ENCODE results near the gene DNTT.

The DNTT gene

DNA sequence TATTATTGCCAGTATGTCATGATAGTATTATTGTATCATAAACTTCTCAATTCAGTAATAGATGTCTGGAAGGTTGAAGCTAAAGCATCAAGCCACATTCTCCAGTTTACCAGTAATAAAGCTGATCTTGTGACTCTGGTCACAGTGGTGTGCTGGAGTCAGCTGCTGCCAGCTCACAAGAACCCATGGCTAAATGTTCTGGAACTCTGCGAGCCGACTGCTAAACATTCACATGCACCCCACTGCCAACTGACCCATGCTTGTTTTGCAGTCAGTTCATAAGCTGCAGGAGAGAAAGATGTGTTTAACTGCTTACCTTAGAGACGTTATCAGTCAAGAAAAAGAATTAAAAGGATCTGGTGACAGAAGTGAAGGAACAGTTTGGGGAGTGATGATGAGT, 5.9 kb upstream of the DNTT start:
- no peaks in the 10 kb centered on the region for H3K36me3 ChIP-seq (ENCODE audit: insufficient read depth, low read length)
- H2AFZ ChIP-seq (ENCODE audit: low read length): no peak overlapping the region
- no peaks in the 10 kb centered on the region for H3K79me2 ChIP-seq (ENCODE audit: insufficient read depth, low read length)
- no peaks in the 10 kb centered on the region for H3K9me3 ChIP-seq (ENCODE audit: insufficient read depth, low read depth, low read length)
- no peak overlapping the region for H3K4me3 ChIP-seq (ENCODE audit: low read length, poor library complexity, severe bottlenecking)
- no peaks in the 10 kb centered on the region for H4K20me1 ChIP-seq (ENCODE audit: insufficient read depth, low read length, poor library complexity, severe bottlenecking)
- H3K9ac ChIP-seq (ENCODE audit: low read depth, low read length, poor library complexity, severe bottlenecking): no peak overlapping the region
- no peaks in the 10 kb centered on the region for H3F3A ChIP-seq (ENCODE audit: low read depth)
- no peaks in the 10 kb centered on the region for H3K4me1 ChIP-seq (ENCODE audit: insufficient read depth, low read length, poor library complexity, severe bottlenecking)
- TF ChIP-seq EZH2phosphoT487 (IDR thresholded peaks at IDR 0.05; ENCODE audit: borderline replicate concordance): no peak
- TF ChIP-seq, protein P1, sequence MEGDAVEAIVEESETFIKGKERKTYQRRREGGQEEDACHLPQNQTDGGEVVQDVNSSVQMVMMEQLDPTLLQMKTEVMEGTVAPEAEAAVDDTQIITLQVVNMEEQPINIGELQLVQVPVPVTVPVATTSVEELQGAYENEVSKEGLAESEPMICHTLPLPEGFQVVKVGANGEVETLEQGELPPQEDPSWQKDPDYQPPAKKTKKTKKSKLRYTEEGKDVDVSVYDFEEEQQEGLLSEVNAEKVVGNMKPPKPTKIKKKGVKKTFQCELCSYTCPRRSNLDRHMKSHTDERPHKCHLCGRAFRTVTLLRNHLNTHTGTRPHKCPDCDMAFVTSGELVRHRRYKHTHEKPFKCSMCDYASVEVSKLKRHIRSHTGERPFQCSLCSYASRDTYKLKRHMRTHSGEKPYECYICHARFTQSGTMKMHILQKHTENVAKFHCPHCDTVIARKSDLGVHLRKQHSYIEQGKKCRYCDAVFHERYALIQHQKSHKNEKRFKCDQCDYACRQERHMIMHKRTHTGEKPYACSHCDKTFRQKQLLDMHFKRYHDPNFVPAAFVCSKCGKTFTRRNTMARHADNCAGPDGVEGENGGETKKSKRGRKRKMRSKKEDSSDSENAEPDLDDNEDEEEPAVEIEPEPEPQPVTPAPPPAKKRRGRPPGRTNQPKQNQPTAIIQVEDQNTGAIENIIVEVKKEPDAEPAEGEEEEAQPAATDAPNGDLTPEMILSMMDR (conservative IDR thresholded peaks at IDR 0.05; ENCODE audit: low read length): no peak
- H3K4me2 ChIP-seq (ENCODE audit: low read depth, low read length, poor library complexity, severe bottlenecking): no peak overlapping the region
- no peaks in the 10 kb centered on the region for H3K9me2 ChIP-seq (replicated peaks; ENCODE audit: low read depth, low read length)
- no peaks in the 10 kb centered on the region for H3K27me3 ChIP-seq (ENCODE audit: insufficient read depth, low read length, poor library complexity, severe bottlenecking)

DNA sequence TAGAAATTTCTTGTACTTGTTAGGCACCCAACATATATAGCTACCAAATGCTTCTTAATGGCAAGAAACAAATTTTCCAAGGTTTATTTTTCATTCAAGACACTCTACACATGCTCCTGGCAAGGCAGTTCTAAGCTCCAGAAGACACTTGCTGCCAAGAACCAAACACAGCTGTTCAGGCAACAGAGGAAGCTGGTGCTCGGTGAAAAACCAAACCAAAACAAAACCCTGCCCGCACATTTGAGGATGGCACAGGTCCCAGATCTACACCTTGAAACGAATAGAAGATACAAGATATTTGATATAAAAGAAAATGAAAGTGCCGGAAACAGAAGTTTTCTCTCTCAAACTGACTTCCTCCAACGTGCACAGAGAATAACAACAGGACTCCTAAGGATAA, 4.9 kb upstream of the DNTT start:
- Histone ChIP-seq H2AFZ (ENCODE audit: low read length) (no peak overlapping the region), H4K20me1 (ENCODE audit: insufficient read depth, low read length, poor library complexity, severe bottlenecking) (no peaks in the 10 kb centered on the region), H3K4me3 (ENCODE audit: low read length, poor library complexity, severe bottlenecking) (no peak overlapping the region), H3K79me2 (ENCODE audit: insufficient read depth, low read length) (no peaks in the 10 kb centered on the region), H3K36me3 (ENCODE audit: insufficient read depth, low read length) (no peaks in the 10 kb centered on the region), H3F3A (ENCODE audit: low read depth) (no peaks in the 10 kb centered on the region), H3K9me3 (ENCODE audit: insufficient read depth, low read depth, low read length) (no peaks in the 10 kb centered on the region), H3K9ac (ENCODE audit: low read depth, low read length, poor library complexity, severe bottlenecking) (no peak overlapping the region), H3K9me2 (replicated peaks; ENCODE audit: low read depth, low read length) (no peaks in the 10 kb centered on the region), H3K4me1 (ENCODE audit: insufficient read depth, low read length, poor library complexity, severe bottlenecking) (no peaks in the 10 kb centered on the region), H3K4me2 (ENCODE audit: low read depth, low read length, poor library complexity, severe bottlenecking) (no peak overlapping the region), H3K27me3 (ENCODE audit: insufficient read depth, low read length, poor library complexity, severe bottlenecking) (no peaks in the 10 kb centered on the region)
- TF ChIP-seq, protein P1 (conservative IDR thresholded peaks at IDR 0.05; ENCODE audit: low read length): no peak
- TF ChIP-seq EZH2phosphoT487 (IDR thresholded peaks at IDR 0.05; ENCODE audit: borderline replicate concordance): no peak

DNA sequence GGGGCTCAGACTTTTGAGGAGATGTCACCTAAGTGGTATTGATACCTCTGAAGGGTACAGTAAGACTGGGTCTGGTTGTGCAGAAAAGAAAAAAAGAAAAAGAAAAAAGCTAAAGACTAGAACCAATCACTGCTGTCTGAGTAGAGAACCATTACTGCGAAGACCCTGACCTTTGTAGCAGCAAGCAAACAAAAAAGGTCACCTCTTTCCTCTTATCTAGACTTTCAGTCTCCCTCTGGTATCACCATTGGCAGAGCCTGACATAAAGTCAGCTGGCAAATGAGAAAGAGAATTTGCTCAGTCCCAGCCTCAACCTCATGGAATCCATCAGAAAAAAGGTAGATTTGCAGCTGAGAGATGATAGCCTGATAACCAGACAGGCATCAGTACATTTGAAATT, 2.6 kb upstream of the DNTT start:
- Histone ChIP-seq H3K36me3 (ENCODE audit: insufficient read depth, low read length) (no peaks in the 10 kb centered on the region), H4K20me1 (ENCODE audit: insufficient read depth, low read length, poor library complexity, severe bottlenecking) (no peaks in the 10 kb centered on the region), H3K4me1 (ENCODE audit: insufficient read depth, low read length, poor library complexity, severe bottlenecking) (peaks cover under 1% of the 10 kb centered on the region), H3F3A (ENCODE audit: low read depth) (no peaks in the 10 kb centered on the region), H3K9ac (ENCODE audit: low read depth, low read length, poor library complexity, severe bottlenecking) (no peak overlapping the region), H3K27me3 (ENCODE audit: insufficient read depth, low read length, poor library complexity, severe bottlenecking) (no peaks in the 10 kb centered on the region), H3K79me2 (ENCODE audit: insufficient read depth, low read length) (no peaks in the 10 kb centered on the region), H3K9me2 (replicated peaks; ENCODE audit: low read depth, low read length) (no peaks in the 10 kb centered on the region), H3K4me3 (ENCODE audit: low read length, poor library complexity, severe bottlenecking) (no peak overlapping the region), H3K9me3 (ENCODE audit: insufficient read depth, low read depth, low read length) (no peaks in the 10 kb centered on the region), H2AFZ (ENCODE audit: low read length) (no peak overlapping the region), H3K4me2 (ENCODE audit: low read depth, low read length, poor library complexity, severe bottlenecking) (no peak overlapping the region)
- TF ChIP-seq, protein P1 (conservative IDR thresholded peaks at IDR 0.05; ENCODE audit: low read length): no peak
- no peak for TF ChIP-seq EZH2phosphoT487 (IDR thresholded peaks at IDR 0.05; ENCODE audit: borderline replicate concordance)
